ENCODE measurements around the gene CDC42BPA. TPM values are rescaled to one million over a fixed set of nuclear protein-coding genes. Genes with fewer than 3 reads are reported as not detected.

CDC42BPA gene
- total RNA-seq, 1 experiment from 2014 or later: 25.2 TPM

DNA sequence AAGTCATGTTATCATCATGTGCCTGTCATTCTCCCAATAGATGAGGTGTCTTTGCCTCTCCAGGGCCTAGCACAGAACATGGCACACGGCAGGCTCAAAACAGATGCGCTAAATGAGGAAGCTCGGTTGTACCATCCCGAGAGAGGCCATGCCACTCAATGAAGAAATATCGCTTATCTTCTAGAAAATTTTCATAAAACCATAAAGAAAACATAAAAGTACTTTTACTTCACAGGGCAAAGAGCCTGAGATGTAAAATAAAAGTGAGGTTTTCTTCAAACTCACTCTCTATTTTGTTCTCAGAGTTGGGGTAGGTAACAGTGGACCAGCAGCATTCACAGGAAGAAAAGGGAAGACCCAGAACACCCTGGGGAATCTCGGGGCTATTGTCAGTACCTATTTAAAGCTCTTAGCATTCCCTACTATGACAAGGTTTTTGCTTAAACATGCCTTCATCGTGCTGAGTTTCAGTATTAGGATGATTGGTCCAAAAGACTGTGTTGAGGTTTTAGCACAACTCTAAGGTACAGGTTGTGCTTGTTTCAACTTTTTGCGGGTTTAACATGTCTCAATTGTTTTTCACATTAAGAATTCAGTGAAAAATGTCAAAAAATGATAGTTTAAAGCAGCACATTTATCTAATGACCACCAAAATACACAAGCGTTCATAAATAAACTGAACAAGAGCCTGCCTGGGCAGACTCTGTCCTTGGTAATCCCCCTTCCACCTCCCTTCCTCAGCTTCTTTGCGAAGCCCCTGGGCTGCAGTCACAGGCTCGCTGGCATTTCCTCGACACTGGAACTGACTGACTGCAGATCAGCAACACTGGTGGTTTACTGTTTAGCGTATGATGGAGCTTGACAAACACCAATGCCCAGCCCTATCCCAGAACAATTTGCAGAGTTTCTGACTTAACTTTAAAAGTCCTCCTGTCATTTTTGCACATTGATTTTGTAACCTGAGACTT, 322.6 kb downstream of the CDC42BPA start:
- TF ChIP-seq, protein P1, sequence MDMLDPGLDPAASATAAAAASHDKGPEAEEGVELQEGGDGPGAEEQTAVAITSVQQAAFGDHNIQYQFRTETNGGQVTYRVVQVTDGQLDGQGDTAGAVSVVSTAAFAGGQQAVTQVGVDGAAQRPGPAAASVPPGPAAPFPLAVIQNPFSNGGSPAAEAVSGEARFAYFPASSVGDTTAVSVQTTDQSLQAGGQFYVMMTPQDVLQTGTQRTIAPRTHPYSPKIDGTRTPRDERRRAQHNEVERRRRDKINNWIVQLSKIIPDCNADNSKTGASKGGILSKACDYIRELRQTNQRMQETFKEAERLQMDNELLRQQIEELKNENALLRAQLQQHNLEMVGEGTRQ (CRISPR knock-in tag; IDR thresholded peaks at IDR 0.05): no peak
- TF ChIP-seq ZNF138 (CRISPR knock-in tag; conservative IDR thresholded peaks at IDR 0.05) (no peak), FOXJ3 (CRISPR knock-in tag; IDR thresholded peaks at IDR 0.05; ENCODE audit: borderline replicate concordance) (no peak), ELF4 (CRISPR knock-in tag; IDR thresholded peaks at IDR 0.05; ENCODE audit: low read depth) (no peak), ZBTB21 (CRISPR knock-in tag; IDR thresholded peaks at IDR 0.05; ENCODE audit: borderline replicate concordance) (no peak), PRRX2 (CRISPR knock-in tag; IDR thresholded peaks at IDR 0.05) (no peak), ZNF317 (CRISPR knock-in tag; IDR thresholded peaks at IDR 0.05; ENCODE audit: borderline replicate concordance, low read depth) (peak; percentile 54; the same call in 1 of the 2 replicates)
- H3K4me1 Mint-ChIP-seq: peaks cover 25% of the 10 kb centered on the region
- ATAC-seq: peak; percentile 46
- H3K4me3 Mint-ChIP-seq: no peak overlapping the region
- ChIA-PET CTCF (interaction anchor here (0.7 to 1.5 kb wide), 5 partner anchors 10 to 453 kb away, joined by 3 read pairs; no protein-coding TSS in a partner anchor), POLR2A (no interaction called here)
- peaks cover 8% of the 10 kb centered on the region; the same call in 1 of the 2 replicates for H3K36me3 Mint-ChIP-seq
- H3K9me3 Mint-ChIP-seq: no peaks in the 10 kb centered on the region
- DNase-seq (ENCODE audit: low spot score): no peak
- peak overlapping the region; percentile 65; the same call in 1 of the 2 replicates for H3K27ac Mint-ChIP-seq
- no peaks in the 10 kb centered on the region for H3K27me3 Mint-ChIP-seq (ENCODE audit: low read depth)

DNA sequence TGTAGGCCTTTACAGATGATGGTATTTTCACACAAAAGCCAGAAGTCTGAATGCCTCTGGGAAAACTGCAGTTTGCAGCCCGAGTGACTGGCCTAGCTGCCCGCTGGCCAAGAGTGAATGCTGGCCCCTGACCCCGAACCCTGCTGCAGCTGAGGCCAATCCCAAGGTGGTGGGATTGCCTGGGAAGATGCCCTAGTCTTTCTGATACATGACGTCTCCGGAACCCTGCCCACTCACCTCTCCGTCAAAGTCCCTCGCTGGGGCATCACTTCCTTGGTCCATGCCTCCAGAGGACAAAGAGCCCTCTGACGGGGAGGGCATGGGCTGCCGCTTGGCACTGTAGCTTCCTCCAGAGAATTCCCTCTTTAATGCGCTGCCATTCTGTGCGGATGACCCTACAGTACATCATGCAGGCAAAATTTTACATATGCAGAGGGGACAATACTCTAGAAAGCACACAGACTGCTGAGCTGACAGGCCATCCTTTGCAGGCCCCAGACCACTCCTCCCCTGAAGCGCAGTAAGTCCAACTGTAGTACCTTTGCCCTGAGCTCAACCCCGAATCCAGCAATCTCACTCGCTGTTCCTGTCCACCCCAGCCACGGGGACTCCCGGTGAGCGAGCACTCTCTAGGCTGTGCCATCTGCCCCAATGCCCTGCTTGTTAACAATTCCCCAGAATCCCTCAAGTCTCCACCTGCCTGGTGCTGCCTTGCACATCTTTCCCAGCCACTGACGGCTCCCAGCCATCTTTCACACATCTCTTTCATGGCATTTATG, 323.5 kb downstream of the CDC42BPA start:
- Mint-ChIP-seq H3K4me1 (peaks cover 25% of the 10 kb centered on the region), H3K4me3 (no peak overlapping the region), H3K36me3 (peaks cover 8% of the 10 kb centered on the region; the same call in 1 of the 2 replicates), H3K27me3 (ENCODE audit: low read depth) (no peaks in the 10 kb centered on the region), H3K9me3 (no peaks in the 10 kb centered on the region), H3K27ac (no peak overlapping the region)
- TF ChIP-seq ZNF671 (CRISPR knock-in tag; IDR thresholded peaks at IDR 0.05) (no peak), JAZF1 (CRISPR knock-in tag; IDR thresholded peaks at IDR 0.05) (no peak)
- ChIA-PET CTCF (interaction anchor here (0.9 to 1.5 kb wide), 4 partner anchors 23 to 454 kb away, joined by 3 to 5 read pairs (median 3); no protein-coding TSS in a partner anchor), POLR2A (no interaction called here)
- DNase-seq (ENCODE audit: low spot score): no peak
- ATAC-seq: no peak; the same call in 1 of the 2 replicates

DNA sequence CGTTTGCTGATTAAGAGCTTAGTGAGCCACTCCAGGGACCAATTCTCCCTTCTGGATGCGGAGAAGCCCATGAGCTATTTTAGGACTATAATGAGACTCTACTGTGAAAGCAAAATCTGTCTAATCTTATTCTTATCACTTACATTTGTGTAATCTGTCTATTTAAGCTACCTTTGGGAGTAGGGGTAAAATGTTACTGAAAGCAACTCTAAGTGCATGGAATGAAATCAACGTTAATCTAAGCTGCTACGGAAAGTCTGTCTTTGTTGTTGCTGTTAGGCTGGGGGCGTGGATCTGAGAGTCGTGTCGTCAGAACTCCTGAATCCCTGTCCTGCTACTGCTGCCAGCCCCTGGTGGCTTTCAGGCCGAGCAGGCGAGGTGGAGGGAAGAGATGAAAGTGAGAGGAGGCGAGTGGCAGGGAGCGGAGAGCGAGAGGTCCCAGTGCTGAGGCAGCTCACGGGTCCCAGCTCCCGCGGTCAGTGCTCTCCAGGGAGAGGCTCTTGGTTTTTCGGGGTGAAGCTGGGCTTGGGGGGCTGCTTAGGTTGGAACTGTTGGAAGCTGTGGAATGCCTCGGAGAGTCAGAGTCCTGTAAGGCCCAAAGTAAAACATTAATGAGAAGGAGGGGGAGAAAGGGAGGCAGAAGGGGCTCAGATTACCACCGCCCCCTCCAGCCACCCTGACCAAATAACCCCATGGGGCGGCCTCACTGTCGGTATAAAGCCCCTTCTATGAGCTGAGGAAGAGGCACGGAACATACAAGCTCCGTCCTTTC, 324.3 kb downstream of the CDC42BPA start:
- peaks cover 25% of the 10 kb centered on the region for H3K4me1 Mint-ChIP-seq
- POLR2A ChIA-PET: no interaction called here
- DNase-seq (ENCODE audit: low spot score) (no peak), ATAC-seq (peak; percentile 53)
- TF ChIP-seq SMAD3 (CRISPR knock-in tag; IDR thresholded peaks at IDR 0.05; ENCODE audit: borderline replicate concordance) (no peak), NFATC4 (CRISPR knock-in tag; IDR thresholded peaks at IDR 0.05) (no peak), ZNF317 (CRISPR knock-in tag; IDR thresholded peaks at IDR 0.05; ENCODE audit: borderline replicate concordance, low read depth) (no peak), MXD4 (CRISPR knock-in tag; IDR thresholded peaks at IDR 0.05; ENCODE audit: borderline replicate concordance) (no peak), KAT7 (CRISPR knock-in tag; IDR thresholded peaks at IDR 0.05; ENCODE audit: borderline replicate concordance) (no peak), HMGA2 (CRISPR knock-in tag; IDR thresholded peaks at IDR 0.05) (no peak), SP1 (CRISPR knock-in tag; conservative IDR thresholded peaks at IDR 0.05) (no peak), TEAD4 (CRISPR knock-in tag; IDR thresholded peaks at IDR 0.05) (no peak)
- TF ChIP-seq, protein P2, sequence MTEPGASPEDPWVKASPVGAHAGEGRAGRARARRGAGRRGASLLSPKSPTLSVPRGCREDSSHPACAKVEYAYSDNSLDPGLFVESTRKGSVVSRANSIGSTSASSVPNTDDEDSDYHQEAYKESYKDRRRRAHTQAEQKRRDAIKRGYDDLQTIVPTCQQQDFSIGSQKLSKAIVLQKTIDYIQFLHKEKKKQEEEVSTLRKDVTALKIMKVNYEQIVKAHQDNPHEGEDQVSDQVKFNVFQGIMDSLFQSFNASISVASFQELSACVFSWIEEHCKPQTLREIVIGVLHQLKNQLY (CRISPR knock-in tag; IDR thresholded peaks at IDR 0.05): no peak
- TF ChIP-seq, protein P3, sequence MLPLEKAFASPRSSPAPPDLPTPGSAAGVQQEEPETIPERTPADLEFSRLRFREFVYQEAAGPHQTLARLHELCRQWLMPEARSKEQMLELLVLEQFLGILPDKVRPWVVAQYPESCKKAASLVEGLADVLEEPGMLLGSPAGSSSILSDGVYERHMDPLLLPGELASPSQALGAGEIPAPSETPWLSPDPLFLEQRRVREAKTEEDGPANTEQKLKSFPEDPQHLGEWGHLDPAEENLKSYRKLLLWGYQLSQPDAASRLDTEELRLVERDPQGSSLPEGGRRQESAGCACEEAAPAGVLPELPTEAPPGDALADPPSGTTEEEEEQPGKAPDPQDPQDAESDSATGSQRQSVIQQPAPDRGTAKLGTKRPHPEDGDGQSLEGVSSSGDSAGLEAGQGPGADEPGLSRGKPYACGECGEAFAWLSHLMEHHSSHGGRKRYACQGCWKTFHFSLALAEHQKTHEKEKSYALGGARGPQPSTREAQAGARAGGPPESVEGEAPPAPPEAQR (CRISPR knock-in tag; IDR thresholded peaks at IDR 0.05): no peak
- TF ChIP-seq, protein P4, sequence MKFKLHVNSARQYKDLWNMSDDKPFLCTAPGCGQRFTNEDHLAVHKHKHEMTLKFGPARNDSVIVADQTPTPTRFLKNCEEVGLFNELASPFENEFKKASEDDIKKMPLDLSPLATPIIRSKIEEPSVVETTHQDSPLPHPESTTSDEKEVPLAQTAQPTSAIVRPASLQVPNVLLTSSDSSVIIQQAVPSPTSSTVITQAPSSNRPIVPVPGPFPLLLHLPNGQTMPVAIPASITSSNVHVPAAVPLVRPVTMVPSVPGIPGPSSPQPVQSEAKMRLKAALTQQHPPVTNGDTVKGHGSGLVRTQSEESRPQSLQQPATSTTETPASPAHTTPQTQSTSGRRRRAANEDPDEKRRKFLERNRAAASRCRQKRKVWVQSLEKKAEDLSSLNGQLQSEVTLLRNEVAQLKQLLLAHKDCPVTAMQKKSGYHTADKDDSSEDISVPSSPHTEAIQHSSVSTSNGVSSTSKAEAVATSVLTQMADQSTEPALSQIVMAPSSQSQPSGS (CRISPR knock-in tag; IDR thresholded peaks at IDR 0.05; ENCODE audit: borderline replicate concordance, low read depth): no peak
- TF ChIP-seq, protein P1 (CRISPR knock-in tag; IDR thresholded peaks at IDR 0.05): no peak
- peak overlapping the region; percentile 60 for H3K27ac Mint-ChIP-seq
- no peaks in the 10 kb centered on the region for H3K9me3 Mint-ChIP-seq
- CTCF ChIA-PET: interaction anchor here (0.9 to 1.4 kb wide), 3 partner anchors 24 to 453 kb away, joined by 3 to 5 read pairs (median 3); no protein-coding TSS in a partner anchor
- no peak overlapping the region for H3K4me3 Mint-ChIP-seq
- no peaks in the 10 kb centered on the region for H3K27me3 Mint-ChIP-seq (ENCODE audit: low read depth)
- peaks cover 8% of the 10 kb centered on the region; the same call in 1 of the 2 replicates for H3K36me3 Mint-ChIP-seq
